Hepatocyte (in vitro differentiated cells): Measurements from ENCODE around the gene ARHGAP30. TPM values are rescaled to one million over a fixed set of nuclear protein-coding genes. Genes with fewer than 3 reads are reported as not detected.

Experiments
- DNase-seq: peaks from one replicate; pipeline ENCODE4 v3.0.0-alpha.2; 2016; ENCODE audit warnings: low spot score
- H2AFZ ChIP-seq: fragments of 200-600 bp; sonication (generic); 2 replicates; pipeline ENCODE4 v1.6.0; 2016; ENCODE audit warnings: antibody characterized with exemption, mild to moderate bottlenecking
- H3K27ac ChIP-seq: fragments of 200-600 bp; sonication (generic); 2 replicates; pipeline ENCODE4 v1.5.1; 2016; ENCODE audit warnings: mild to moderate bottlenecking
- H3K27me3 ChIP-seq: fragments of 200-600 bp; sonication (generic); 2 replicates; pipeline ENCODE4 v1.6.1; 2016
- H3K36me3 ChIP-seq: fragments of 200-600 bp; sonication (generic); replicated peaks from 2 replicates; pipeline ENCODE4 v1.5.1; 2016; ENCODE audit warnings: low read depth; ENCODE audit not compliant: insufficient read depth
- H3K4me1 ChIP-seq: fragments of 200-600 bp; sonication (generic); 2 replicates; pipeline ENCODE4 v1.5.1; 2016; ENCODE audit warnings: mild to moderate bottlenecking, moderate library complexity; ENCODE audit not compliant: insufficient read depth
- H3K4me2 ChIP-seq: fragments of 200-600 bp; sonication (generic); 2 replicates; pipeline ENCODE4 v1.6.0; 2016
- H3K4me3 ChIP-seq: fragments of 200-600 bp; sonication (generic); 2 replicates; pipeline ENCODE4 v1.5.1; 2016; ENCODE audit warnings: mild to moderate bottlenecking
- H3K79me2 ChIP-seq: fragments of 200-600 bp; sonication (generic); 2 replicates; pipeline ENCODE4 v1.6.0; 2017; ENCODE audit warnings: mild to moderate bottlenecking
- H3K9me2 ChIP-seq: fragments of 200-600 bp; sonication (generic); replicated peaks from 2 replicates; pipeline ENCODE4 v1.6.0; 2017; ENCODE audit warnings: mild to moderate bottlenecking; ENCODE audit not compliant: insufficient read depth
- H3K9me3 ChIP-seq: fragments of 200-600 bp; sonication (generic); 2 replicates; pipeline ENCODE4 v1.5.1; 2016; ENCODE audit warnings: low read depth, mild to moderate bottlenecking
- H4K20me1 ChIP-seq: fragments of 200-600 bp; sonication (generic); 2 replicates; pipeline ENCODE4 v1.6.0; 2016; ENCODE audit warnings: mild to moderate bottlenecking; ENCODE audit not compliant: insufficient read depth, poor library complexity, severe bottlenecking
- CTCF ChIP-seq: fragments of 200-600 bp; sonication (generic); IDR thresholded peaks from 2 replicates; pipeline ENCODE4 v1.5.1; 2016; ENCODE audit warnings: antibody characterized with exemption, mild to moderate bottlenecking; ENCODE audit not compliant: poor library complexity
- EZH2 ChIP-seq: fragments of 200-600 bp; sonication (generic); IDR thresholded peaks from 2 replicates; pipeline ENCODE4 v1.6.1; 2016; ENCODE audit warnings: antibody characterized with exemption, mild to moderate bottlenecking, borderline replicate concordance
- EZH2phosphoT487 ChIP-seq: fragments of 200-600 bp; sonication (generic); IDR thresholded peaks from one replicate; pipeline ENCODE4 v1.6.1; 2018; ENCODE audit warnings: antibody characterized with exemption, mild to moderate bottlenecking, low read depth, moderate library complexity; ENCODE audit not compliant: unreplicated experiment, severe bottlenecking
- whole genome bisulfite sequencing: methylation state at CpG from one replicate; pipeline ENCODE4 v1.1.6; 2016; ENCODE audit warnings: low lambda C conversion rate; ENCODE audit errors: missing lambda C conversion rate; 5-methylcytosine and 5-hydroxymethylcytosine counted together
- polyA plus RNA-seq: library from polyadenylated mRNA; unstranded; fragments of >200 nt; fragmentation: Nextera tagmentation; extraction: Ambion mirVana; gene quantifications from 2 replicates; pipeline ENCODE4 v1.2.1, GENCODE V29; 2016
- total RNA-seq: library from RNA; depleted of rRNA; stranded (reverse); fragments of >200 nt; gene quantifications from 2 replicates; pipeline ENCODE4 v1.2.3, GENCODE V29; 2014

The ARHGAP30 gene
- total and polyA plus RNA-seq, 2 experiments from 2014 or later: 0.80 to 1.7 TPM

DNA sequence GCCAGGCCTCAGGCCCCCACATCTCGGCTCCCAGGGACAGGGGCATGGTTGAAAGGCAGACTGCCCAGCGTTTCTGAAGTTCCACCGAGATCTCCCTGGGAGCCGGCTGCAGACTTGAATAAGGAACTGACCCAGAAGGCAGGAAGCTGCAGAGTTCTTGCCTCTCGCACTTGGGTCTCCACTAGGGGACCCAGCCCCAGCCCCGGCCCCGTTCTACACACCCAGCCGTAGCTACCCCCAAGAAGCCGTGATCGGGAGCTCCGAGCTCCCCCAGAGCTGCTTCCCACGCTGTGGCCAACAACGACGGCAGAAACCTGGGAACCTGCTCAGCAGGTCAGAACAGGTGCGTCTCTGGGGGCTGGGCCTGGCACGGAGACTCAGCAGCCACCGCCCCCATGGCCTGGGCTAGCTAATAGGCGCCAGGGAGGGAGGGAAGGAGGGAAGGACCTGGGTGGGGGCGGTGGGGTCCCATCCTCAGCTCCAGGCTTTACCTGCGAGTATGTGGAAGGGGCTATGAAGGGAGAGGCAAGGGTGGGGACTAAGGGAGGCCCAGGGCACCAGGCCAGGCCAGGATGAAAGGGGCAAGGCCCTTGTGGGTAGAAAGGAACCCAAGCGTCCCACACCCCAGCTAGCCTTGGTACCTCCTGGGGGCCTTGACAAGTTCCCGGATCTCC lies 19.7 kb upstream of the ARHGAP30 start, which contains the start of gene NECTIN4:
Gene NECTIN4, minus strand, starts transcription at position 308 of the 674 bp plus-strand sequence. Its CDS starts 262 bp downstream, at position 46.
- no peak for TF ChIP-seq CTCF
- peak; percentile 62 for DNase-seq
- Histone ChIP-seq H3K9me2 (no peaks in the 10 kb centered on the region), H3K4me3 (no peak within 1 kb of the TSS), H3K36me3 (no peaks in the 10 kb centered on the region), H4K20me1 (no peaks in the 10 kb centered on the region), H3K4me1 (peaks cover 14% of the 10 kb centered on the region), H3K27me3 (no peaks in the 10 kb centered on the region), H2AFZ (no peak within 1 kb of the TSS), H3K9me3 (no peaks in the 10 kb centered on the region), H3K79me2 (peaks cover 13% of the 10 kb centered on the region), H3K4me2 (peak within 1 kb of the TSS; percentile 73), H3K27ac (peak within 1 kb of the TSS; percentile 74)
- 77% methylated on average over 20 of the region's 22 CpGs for WGBS

GRCh38 chr1:161088587-161089110 lies 19.0 kb upstream of the ARHGAP30 start:
- DNase-seq: no peak
- peak overlapping the region; percentile 73 for H3K4me2 ChIP-seq
- no peaks in the 10 kb centered on the region for H3K27me3 ChIP-seq
- H3K9me3 ChIP-seq: no peaks in the 10 kb centered on the region
- H3K4me1 ChIP-seq: peaks cover 22% of the 10 kb centered on the region
- H3K27ac ChIP-seq: peak overlapping the region; percentile 74
- no peak for TF ChIP-seq EZH2phosphoT487
- TF ChIP-seq EZH2: no peak
- TF ChIP-seq CTCF: no peak
- no peaks in the 10 kb centered on the region for H3K9me2 ChIP-seq
- WGBS: 67% methylated on average over 3 of the region's 3 CpGs
- peaks cover 13% of the 10 kb centered on the region for H3K79me2 ChIP-seq
- H2AFZ ChIP-seq: no peak overlapping the region
- H3K36me3 ChIP-seq: no peaks in the 10 kb centered on the region
- H3K4me3 ChIP-seq: no peak overlapping the region
- no peaks in the 10 kb centered on the region for H4K20me1 ChIP-seq

DNA sequence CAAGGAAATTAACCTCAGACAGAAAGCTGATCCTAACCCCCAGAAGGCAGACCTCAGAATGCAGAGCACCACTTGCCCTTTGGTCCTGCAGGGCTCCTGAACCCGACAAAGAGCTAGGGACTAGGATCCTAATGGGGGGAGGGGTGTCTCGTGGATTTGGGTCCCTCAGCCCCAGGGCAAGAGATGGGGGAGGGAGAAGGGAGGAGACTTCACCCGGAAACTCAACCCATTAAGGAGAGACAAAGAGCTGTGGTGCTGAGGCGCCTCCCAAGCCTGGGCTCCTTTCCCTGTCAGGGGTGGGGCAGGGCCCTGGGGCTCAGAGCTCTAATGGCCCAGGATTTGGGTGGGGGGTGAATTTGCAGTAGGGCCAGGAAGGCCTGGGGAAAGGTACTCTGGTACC lies 16.8 kb upstream of the ARHGAP30 start:
- Histone ChIP-seq H3K9me3 (no peaks in the 10 kb centered on the region), H3K79me2 (peaks cover 13% of the 10 kb centered on the region), H3K4me3 (no peak overlapping the region), H3K27ac (peak overlapping the region; percentile 99), H3K9me2 (no peaks in the 10 kb centered on the region), H2AFZ (no peak overlapping the region), H3K4me1 (peaks cover 35% of the 10 kb centered on the region), H3K27me3 (no peaks in the 10 kb centered on the region), H3K4me2 (peak overlapping the region; percentile 73), H4K20me1 (no peaks in the 10 kb centered on the region), H3K36me3 (no peaks in the 10 kb centered on the region)
- DNase-seq: no peak
- WGBS: 54% methylated on average over 4 of the region's 4 CpGs
- TF ChIP-seq CTCF (no peak), EZH2 (no peak), EZH2phosphoT487 (no peak)

DNA sequence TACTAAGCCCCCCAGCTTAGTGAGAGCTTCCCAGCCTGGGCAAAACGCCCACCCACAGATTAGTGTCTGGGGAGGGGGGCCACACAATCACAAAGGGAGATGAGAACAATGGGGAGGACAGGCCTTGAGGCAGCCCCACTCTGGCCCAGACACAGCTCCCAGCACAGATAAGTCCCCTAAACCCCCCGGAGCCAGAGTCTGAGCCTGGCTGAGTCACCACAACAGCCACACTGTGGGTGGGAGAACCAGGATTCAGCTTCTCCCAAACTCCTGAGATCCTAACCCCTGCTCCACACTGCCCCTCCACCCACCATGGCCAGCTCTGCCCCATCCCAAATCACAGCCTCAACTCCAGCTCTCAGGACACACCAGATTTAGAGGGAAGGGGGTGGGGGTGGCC lies 15.5 kb upstream of the ARHGAP30 start:
- no peak overlapping the region for H2AFZ ChIP-seq
- peak overlapping the region; percentile 99 for H3K27ac ChIP-seq
- TF ChIP-seq EZH2phosphoT487 (no peak), EZH2 (no peak), CTCF (no peak)

More for the DNA sequence above, 15.5 kb upstream of the ARHGAP30 start:
- Histone ChIP-seq H3K79me2 (peaks cover 13% of the 10 kb centered on the region), H3K9me2 (no peaks in the 10 kb centered on the region), H4K20me1 (no peaks in the 10 kb centered on the region), H3K9me3 (no peaks in the 10 kb centered on the region), H3K36me3 (no peaks in the 10 kb centered on the region), H3K4me1 (peaks cover 35% of the 10 kb centered on the region), H3K27me3 (no peaks in the 10 kb centered on the region), H3K4me3 (no peak overlapping the region), H3K4me2 (peak overlapping the region; percentile 73)
- no peak for DNase-seq
- 35% methylated on average over 2 of the region's 2 CpGs for WGBS
